ENCODE data around the gene KCNQ5. TPM values are rescaled to one million over a fixed set of nuclear protein-coding genes. Genes with fewer than 3 reads are reported as not detected.

The KCNQ5 gene
- total RNA-seq, 4 donors from 2014 or later, result 0.30 to 0.57 (median 0.42) TPM; not detected in 1

- TF ChIP-seq CTCF (IDR thresholded peaks at IDR 0.05) (no peak), EP300 (IDR thresholded peaks at IDR 0.05) (no peak), POLR2A (IDR thresholded peaks at IDR 0.05) (no peak), POLR2AphosphoS5 (IDR thresholded peaks at IDR 0.05) (no peak)
Observed at GRCh38 chr6:73076211-73076954, 454.5 kb downstream of the KCNQ5 start.

GRCh38 chr6:73078333-73078862, 456.5 kb downstream of the KCNQ5 start:
- Histone ChIP-seq H3K4me3 (no peak overlapping the region), H3K27me3 (no peaks in the 10 kb centered on the region), H3K9me3 (no peaks in the 10 kb centered on the region), H3K36me3 (no peaks in the 10 kb centered on the region), H3K27ac (no peak overlapping the region), H3K4me1 (no peaks in the 10 kb centered on the region)
- DNase-seq (ENCODE audit: low spot score in 2 of 2), result no peak
- 89% methylated on average over 1 of the region's 1 CpG for WGBS
- no peak for TF ChIP-seq CTCF (IDR thresholded peaks at IDR 0.05)
- TF ChIP-seq POLR2AphosphoS5 (IDR thresholded peaks at IDR 0.05), result no peak
- TF ChIP-seq EP300 (IDR thresholded peaks at IDR 0.05), result no peak
- no peak for TF ChIP-seq POLR2A (IDR thresholded peaks at IDR 0.05)

More at GRCh38 chr6:73076211-73076954, 454.5 kb downstream of the KCNQ5 start:
- no peaks in the 10 kb centered on the region for H3K9me3 ChIP-seq
- H3K27me3 ChIP-seq, result no peaks in the 10 kb centered on the region
- no peaks in the 10 kb centered on the region for H3K36me3 ChIP-seq
- no peaks in the 10 kb centered on the region for H3K4me1 ChIP-seq
- no peak for DNase-seq (ENCODE audit: low spot score in 2 of 2)
- no peak overlapping the region for H3K4me3 ChIP-seq
- H3K27ac ChIP-seq, result no peak overlapping the region

GRCh38 chr6:73078908-73079610, 457.2 kb downstream of the KCNQ5 start:
- 80% methylated on average over 5 of the region's 5 CpGs for WGBS
- H3K9me3 ChIP-seq, result no peaks in the 10 kb centered on the region

GRCh38 chr6:73079611-73079955, 457.7 kb downstream of the KCNQ5 start:
- TF ChIP-seq EP300 (IDR thresholded peaks at IDR 0.05) (no peak), CTCF (IDR thresholded peaks at IDR 0.05) (no peak)
- Histone ChIP-seq H3K9me3 (no peaks in the 10 kb centered on the region), H3K27ac (no peak overlapping the region), H3K4me1 (no peaks in the 10 kb centered on the region), H3K36me3 (no peaks in the 10 kb centered on the region), H3K27me3 (no peaks in the 10 kb centered on the region), H3K4me3 (no peak overlapping the region)
- DNase-seq (ENCODE audit: low spot score in 2 of 2), result no peak
- WGBS, result 79% methylated on average over 3 of the region's 3 CpGs

More at GRCh38 chr6:73078908-73079610, 457.2 kb downstream of the KCNQ5 start:
- Histone ChIP-seq H3K36me3 (no peaks in the 10 kb centered on the region), H3K27me3 (no peaks in the 10 kb centered on the region), H3K27ac (no peak overlapping the region), H3K4me3 (no peak overlapping the region), H3K4me1 (no peaks in the 10 kb centered on the region)
- no peak for DNase-seq (ENCODE audit: low spot score in 2 of 2)
- TF ChIP-seq POLR2A (IDR thresholded peaks at IDR 0.05) (no peak), POLR2AphosphoS5 (IDR thresholded peaks at IDR 0.05) (no peak), CTCF (IDR thresholded peaks at IDR 0.05) (no peak), EP300 (IDR thresholded peaks at IDR 0.05) (no peak)

GRCh38 chr6:73079978-73080377, 458.1 kb downstream of the KCNQ5 start:
- Histone ChIP-seq H3K9me3 (no peaks in the 10 kb centered on the region), H3K27me3 (no peaks in the 10 kb centered on the region), H3K4me3 (no peak overlapping the region), H3K27ac (no peak overlapping the region), H3K4me1 (no peaks in the 10 kb centered on the region), H3K36me3 (no peaks in the 10 kb centered on the region)
- TF ChIP-seq CTCF (IDR thresholded peaks at IDR 0.05) (no peak), POLR2AphosphoS5 (IDR thresholded peaks at IDR 0.05) (no peak), POLR2A (IDR thresholded peaks at IDR 0.05) (no peak), EP300 (IDR thresholded peaks at IDR 0.05) (no peak)
- no peak for DNase-seq (ENCODE audit: low spot score in 2 of 2)
- WGBS, result 49% methylated on average over 3 of the region's 3 CpGs

All from suprapubic skin (tissue), 4 donors.